Endodermal cell (in vitro differentiated cells): ENCODE data around the gene FBXL16. TPM values are rescaled to one million over a fixed set of nuclear protein-coding genes. Genes with fewer than 3 reads are reported as not detected.

Experiments used
- DNase-seq: peaks from one replicate; pipeline ENCODE4 v3.0.0-alpha.2; 2017
- H3K27ac ChIP-seq: 2 replicates; pipeline ENCODE4 v1.5.1; 2013; ENCODE audit warnings: mild to moderate bottlenecking, low read depth, low read length, moderate library complexity
- H3K27me3 ChIP-seq: 2 replicates; pipeline ENCODE4 v1.6.1; 2013; ENCODE audit warnings: mild to moderate bottlenecking, low read length, moderate library complexity; ENCODE audit not compliant: insufficient read depth, control insufficient read depth, poor library complexity, severe bottlenecking
- H3K36me3 ChIP-seq: 2 replicates; pipeline ENCODE4 v1.7.0; 2013; ENCODE audit warnings: mild to moderate bottlenecking, low read length, moderate library complexity; ENCODE audit not compliant: control insufficient read depth, insufficient read depth
- H3K4me1 ChIP-seq: one replicate; pipeline ENCODE4 v1.7.0; 2013; ENCODE audit warnings: low read length; ENCODE audit not compliant: control insufficient read depth, insufficient read depth
- H3K4me3 ChIP-seq: 2 replicates; pipeline ENCODE4 v1.5.1; 2013; ENCODE audit warnings: mild to moderate bottlenecking, low read length, moderate library complexity
- H3K9ac ChIP-seq: 2 replicates; pipeline ENCODE4 v1.6.1; 2013; ENCODE audit warnings: mild to moderate bottlenecking, low read length, moderate library complexity; ENCODE audit not compliant: poor library complexity, severe bottlenecking; ENCODE audit errors: extremely low read depth
- H3K9me3 ChIP-seq: 2 replicates; pipeline ENCODE4 v1.6.1; 2013; ENCODE audit warnings: mild to moderate bottlenecking, low read length, moderate library complexity; ENCODE audit not compliant: control insufficient read depth
- H3K27ac Mint-ChIP-seq: 2 replicates; pipeline ENCODE4 v1.8.0; 2020; ENCODE audit warnings: mixed read lengths
- H3K27me3 Mint-ChIP-seq: 2 replicates; pipeline ENCODE4 v1.8.0; 2021; ENCODE audit warnings: mild to moderate bottlenecking, mixed read lengths; ENCODE audit not compliant: insufficient read depth
- H3K36me3 Mint-ChIP-seq: 2 replicates; pipeline ENCODE4 v1.8.0; 2020; ENCODE audit warnings: low read depth, mixed read lengths
- H3K4me1 Mint-ChIP-seq: 2 replicates; pipeline ENCODE4 v1.8.0; 2020; ENCODE audit warnings: mixed read lengths
- H3K4me3 Mint-ChIP-seq: 2 replicates; pipeline ENCODE4 v1.8.0; 2020; ENCODE audit warnings: mild to moderate bottlenecking, moderate library complexity, mixed read lengths
- H3K9me3 Mint-ChIP-seq: 2 replicates; pipeline ENCODE4 v1.8.0; 2020; ENCODE audit warnings: mild to moderate bottlenecking, mixed read lengths
- CTCF ChIP-seq: fragments of 200-600 bp; sonication (generic); conservative IDR thresholded peaks from 2 replicates; pipeline ENCODE4 v1.5.0; 2021; ENCODE audit warnings: antibody characterized with exemption, mild to moderate bottlenecking
- WGBS, 2 experiments: methylation state at CpG; one replicate each; pipeline versions ENCODE4 v1.1.5 to v1.1.7; 2013; ENCODE audit warnings: missing lambda C conversion rate in 2 of 2, mixed read lengths in 1 of 2; ENCODE audit not compliant: insufficient coverage in 1 of 2, insufficient read length in 1 of 2; 5-methylcytosine and 5-hydroxymethylcytosine counted together
- total RNA-seq, 2 donors: library from RNA; stranded (reverse); fragmentation: NEBNext Ultra II Directional in 1 of 2; extraction: Animal tissue kit (Norgen Biotek cat#: 25700) in 1 of 2; gene quantifications; 2 replicates in 1 of 2; 3 replicates in 1 of 2; pipeline ENCODE4 v1.2.1, GENCODE V29; 2021

The FBXL16 gene
- total RNA-seq, 2 donors from 2014 or later = 0.38 to 2.2 TPM

GRCh38 chr16:723695-724094 is 18.1 kb upstream of the FBXL16 start:
- no peak for TF ChIP-seq CTCF
- H3K27me3 ChIP-seq = peaks cover 19% of the 10 kb centered on the region
- H3K9ac ChIP-seq = no peak overlapping the region
- no peak for DNase-seq
- H3K36me3 Mint-ChIP-seq = no peaks in the 10 kb centered on the region
- no peak overlapping the region for H3K4me3 Mint-ChIP-seq
- no peaks in the 10 kb centered on the region for H3K9me3 ChIP-seq
- H3K9me3 Mint-ChIP-seq = no peaks in the 10 kb centered on the region
- peaks cover 7% of the 10 kb centered on the region for H3K4me1 ChIP-seq
- H3K27ac ChIP-seq = no peak overlapping the region
- peaks cover 15% of the 10 kb centered on the region for H3K27me3 Mint-ChIP-seq
- no peak overlapping the region for H3K27ac Mint-ChIP-seq
- peaks cover 3% of the 10 kb centered on the region for H3K4me1 Mint-ChIP-seq
- H3K36me3 ChIP-seq = no peaks in the 10 kb centered on the region
- H3K4me3 ChIP-seq = no peak overlapping the region
- WGBS, 2 experiments = 92 to 100% methylated on average over 2 to 9 of the region's 9 CpGs

- Histone ChIP-seq H3K9ac (no peak overlapping the region), H3K27ac (no peak overlapping the region), H3K36me3 (no peaks in the 10 kb centered on the region), H3K4me3 (no peak overlapping the region), H3K27me3 (peaks cover 19% of the 10 kb centered on the region), H3K4me1 (peaks cover 7% of the 10 kb centered on the region), H3K9me3 (no peaks in the 10 kb centered on the region)
- 91 to 97% methylated on average over 6 to 24 of the region's 24 CpGs for WGBS, 2 experiments
- Mint-ChIP-seq H3K9me3 (no peaks in the 10 kb centered on the region), H3K27me3 (peaks cover 15% of the 10 kb centered on the region), H3K36me3 (no peaks in the 10 kb centered on the region), H3K4me1 (peaks cover 3% of the 10 kb centered on the region), H3K27ac (no peak overlapping the region), H3K4me3 (no peak overlapping the region)
- no peak for DNase-seq
- TF ChIP-seq CTCF = no peak
These were observed 17.4 kb upstream of the FBXL16 start for GRCh38 chr16:722835-723633.

GRCh38 chr16:721765-722540 is 16.4 kb upstream of the FBXL16 start:
- H3K4me3 Mint-ChIP-seq = no peak overlapping the region
- TF ChIP-seq CTCF = no peak
- no peaks in the 10 kb centered on the region for H3K9me3 Mint-ChIP-seq
- H3K27ac Mint-ChIP-seq = no peak overlapping the region
- H3K27me3 ChIP-seq = peaks cover 12% of the 10 kb centered on the region
- no peaks in the 10 kb centered on the region for H3K36me3 Mint-ChIP-seq
- H3K4me1 Mint-ChIP-seq = peaks cover 3% of the 10 kb centered on the region
- 92 to 95% methylated on average over 39 to 51 of the region's 51 CpGs for WGBS, 2 experiments
- H3K27ac ChIP-seq = no peak overlapping the region
- H3K4me3 ChIP-seq = peak overlapping the region; percentile 53
- H3K9me3 ChIP-seq = no peaks in the 10 kb centered on the region
- DNase-seq = no peak
- H3K9ac ChIP-seq = no peak overlapping the region
- no peaks in the 10 kb centered on the region for H3K36me3 ChIP-seq
- peaks cover 15% of the 10 kb centered on the region for H3K27me3 Mint-ChIP-seq
- peaks cover 4% of the 10 kb centered on the region for H3K4me1 ChIP-seq
